Left colon (tissue), 2 donors: Measurements from ENCODE around the gene LAG3. TPM values are rescaled to one million over a fixed set of nuclear protein-coding genes. Genes with fewer than 3 reads are reported as not detected.

Experiments
- ATAC-seq: fragments of 200-7000 bp; cut with Tn5 transposase; one replicate; pipeline ENCODE4 v1.9.1; 2020; ENCODE audit warnings: mild to moderate bottlenecking, moderate library complexity
- DNase-seq, 2 donors: peaks; one replicate each; pipeline ENCODE4 v3.0.0-alpha.2; 2020
- intact Hi-C, 2 donors: fragments of 100-400 bp; cut with DNase I in 1 of 2; cut with micrococcal nuclease in 1 of 2; formaldehyde crosslinking; loops; one replicate each; pipeline versions ENCODE4 v1.11.2 to v1.14.0; 2022; cut with DNase I, micrococcal nuclease
- total RNA-seq, 2 donors: library from RNA; stranded (reverse); fragmentation: NEBNext Ultra II Directional; extraction: Animal tissue kit (Norgen Biotek cat#: 25700); gene quantifications; one replicate each; pipeline ENCODE4 v1.2.1, GENCODE V29; 2021
- donor health status: DM: no; HTN: no; CAD: no.
- donor health status: DM: yes; HTN: yes; CAD: no.

LAG3 gene
- total RNA-seq, 2 donors from 2014 or later = 0.89 to 1.6 TPM

- intact Hi-C loops = loop anchor here in 1 of 2 donors (10.0 kb wide), 1 partner anchor 72 kb away; the partner anchor contains the start of genes GPR162 and P3H3
- peak; percentile 68 to 70 for DNase-seq
Observed at GRCh38 chr12:6752167-6752920, 20.0 kb upstream of the LAG3 start.

GRCh38 chr12:6752921-6753771 is 19.2 kb upstream of the LAG3 start, which contains the start of gene MLF2:
Gene MLF2 (minus strand): TSS chr12:6753141. CDS start chr12:6752334, 807 bp downstream.
- ATAC-seq (peak; percentile 91), DNase-seq (peak; percentile 98 to 99)
- intact Hi-C loops = loop anchor here in 1 of 2 donors (10.0 kb wide), 1 partner anchor 72 kb away; the partner anchor contains the start of genes GPR162 and P3H3

More at GRCh38 chr12:6752167-6752920, 20.0 kb upstream of the LAG3 start:
- peak; percentile 22 for ATAC-seq

- intact Hi-C loops = loop anchor here in 1 of 2 donors (10.0 kb wide), 1 partner anchor 71 kb away; the partner anchor contains the start of genes GPR162 and P3H3
- DNase-seq (no peak), ATAC-seq (peak; percentile 0)
Observed at GRCh38 chr12:6753772-6754356, 18.5 kb upstream of the LAG3 start.

GRCh38 chr12:6754411-6754810 is 17.9 kb upstream of the LAG3 start:
- DNase-seq (no peak), ATAC-seq (no peak)
- intact Hi-C loops = loop anchor here in 1 of 2 donors (10.0 kb wide), 1 partner anchor 70 kb away; the partner anchor contains the start of genes GPR162 and P3H3

GRCh38 chr12:6757028-6757690 is 15.2 kb upstream of the LAG3 start:
- DNase-seq (no peak), ATAC-seq (no peak)
- intact Hi-C loops = loop anchor here in 1 of 2 donors (10.0 kb wide), 1 partner anchor 68 kb away; the partner anchor contains the start of genes GPR162 and P3H3

- DNase-seq = no peak
- intact Hi-C loops = loop anchor here in 1 of 2 donors (10.0 kb wide), 1 partner anchor 66 kb away; the partner anchor contains the start of genes GPR162 and P3H3
- no peak for ATAC-seq
Observed at GRCh38 chr12:6758506-6759095, 13.7 kb upstream of the LAG3 start.

- ATAC-seq (no peak), DNase-seq (no peak)
- intact Hi-C loops = loop anchor here in 1 of 2 donors (10.0 kb wide), 1 partner anchor 65 kb away; the partner anchor contains the start of genes GPR162 and P3H3
Observed at GRCh38 chr12:6759741-6760140, 12.6 kb upstream of the LAG3 start.

GRCh38 chr12:6763380-6763779 is 8.9 kb upstream of the LAG3 start:
- ATAC-seq = no peak
- intact Hi-C loops = no loop called here
- DNase-seq = no peak

GRCh38 chr12:6764011-6764828 is 8.1 kb upstream of the LAG3 start:
- ATAC-seq = peak; percentile 76
- intact Hi-C loops = no loop called here
- DNase-seq = peak; percentile 80 to 97

GRCh38 chr12:6765048-6765633 is 7.2 kb upstream of the LAG3 start:
- ATAC-seq (no peak), DNase-seq (no peak)
- intact Hi-C loops = no loop called here

GRCh38 chr12:6765634-6766581 is 6.4 kb upstream of the LAG3 start, which contains the start of gene PTMS:
Gene PTMS (plus strand): TSS chr12:6766363. CDS start chr12:6766706, 343 bp downstream.
- DNase-seq = peak; percentile 71 to 86
- intact Hi-C loops = no loop called here
- peak; percentile 29 for ATAC-seq

GRCh38 chr12:6766651-6767349 is 5.5 kb upstream of the LAG3 start:
- DNase-seq (peak; percentile 76 to 86), ATAC-seq (peak; percentile 72)
- intact Hi-C loops = no loop called here

- DNase-seq (no peak), ATAC-seq (no peak)
- intact Hi-C loops = no loop called here
Observed at GRCh38 chr12:6767353-6768319, 4.7 kb upstream of the LAG3 start.

- ATAC-seq (no peak), DNase-seq (no peak)
- intact Hi-C loops = no loop called here
Observed at GRCh38 chr12:6768437-6768914, 3.8 kb upstream of the LAG3 start.
